Ishikawa (cell line): ENCODE data around the gene GSDMA.

Source experiments
- CEBPB ChIP-seq: IDR thresholded peaks from 2 replicates; pipeline ENCODE4 v1.6.1; 2012
- CREB1 ChIP-seq: IDR thresholded peaks from 2 replicates; pipeline ENCODE4 v1.6.1; 2012; ENCODE audit warnings: low read depth
- EGR1 ChIP-seq: IDR thresholded peaks from 2 replicates; pipeline ENCODE4 v1.6.1; 2012
- EP300 ChIP-seq: IDR thresholded peaks from 2 replicates; pipeline ENCODE4 v1.6.1; 2012; ENCODE audit warnings: borderline replicate concordance
- FOXM1 ChIP-seq: IDR thresholded peaks from 2 replicates; pipeline ENCODE4 v1.6.1; 2012; ENCODE audit warnings: low read depth, borderline replicate concordance
- NFIC ChIP-seq: IDR thresholded peaks from 2 replicates; pipeline ENCODE4 v1.6.1; 2012
- RAD21 ChIP-seq: IDR thresholded peaks from 2 replicates; pipeline ENCODE4 v1.6.1; 2012; ENCODE audit warnings: low read depth
- TAF1 ChIP-seq: IDR thresholded peaks from 2 replicates; pipeline ENCODE4 v1.6.1; 2012; ENCODE audit warnings: low read depth, mild to moderate bottlenecking
- TCF12 ChIP-seq: IDR thresholded peaks from 2 replicates; pipeline ENCODE4 v1.6.1; 2012; ENCODE audit warnings: low read depth
- TEAD4 ChIP-seq: IDR thresholded peaks from 2 replicates; pipeline ENCODE4 v1.6.1; 2012
- USF1 ChIP-seq: IDR thresholded peaks from 2 replicates; pipeline ENCODE4 v1.6.1; 2012
- YY1 ChIP-seq: IDR thresholded peaks from 2 replicates; pipeline ENCODE4 v1.6.1; 2012; ENCODE audit warnings: low read depth
- ZBTB7A ChIP-seq: IDR thresholded peaks from 2 replicates; pipeline ENCODE4 v1.6.1; 2012; ENCODE audit warnings: low read depth
- TF ChIP-seq, protein P1 (sequence below): IDR thresholded peaks from 2 replicates; pipeline ENCODE4 v1.6.1; 2012; ENCODE audit warnings: low read depth, mild to moderate bottlenecking
- TF ChIP-seq, protein P2 (sequence below): IDR thresholded peaks from 2 replicates; pipeline ENCODE4 v1.6.1; 2012

Gene GSDMA

DNA sequence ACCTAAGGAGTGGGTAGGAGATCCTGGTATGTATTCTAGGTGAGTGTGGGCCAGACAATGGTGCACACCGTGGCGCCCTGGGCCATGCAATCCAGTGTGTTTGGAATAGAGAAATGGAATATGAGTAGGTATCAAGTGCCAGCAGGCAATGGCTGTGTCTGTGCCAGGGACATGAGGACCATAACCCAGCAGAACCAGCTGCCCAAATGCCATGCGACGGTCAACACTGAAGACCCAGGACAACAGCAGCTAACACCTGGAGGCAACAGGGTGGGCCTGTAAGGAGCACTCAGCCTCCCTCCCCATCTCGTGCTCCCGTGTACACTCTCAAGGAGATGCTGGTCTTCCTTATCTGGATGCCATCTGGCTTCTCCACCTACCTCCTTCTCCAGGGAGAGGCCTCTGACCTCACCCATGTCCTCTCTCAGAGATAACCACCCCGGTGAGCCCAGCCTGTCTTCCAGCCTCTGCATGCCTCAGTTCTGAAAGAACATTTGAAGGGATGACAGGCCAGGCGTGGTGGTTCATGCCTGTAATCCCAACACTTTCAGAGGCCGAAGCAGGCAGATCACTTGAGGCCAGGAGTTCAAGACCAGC lies 43.6 kb upstream of the GSDMA start:
- TF ChIP-seq CEBPB: no peak
- no peak for TF ChIP-seq RAD21
- no peak for TF ChIP-seq CREB1
- no peak for TF ChIP-seq NFIC
- TF ChIP-seq USF1: no peak
- TF ChIP-seq, protein P1, sequence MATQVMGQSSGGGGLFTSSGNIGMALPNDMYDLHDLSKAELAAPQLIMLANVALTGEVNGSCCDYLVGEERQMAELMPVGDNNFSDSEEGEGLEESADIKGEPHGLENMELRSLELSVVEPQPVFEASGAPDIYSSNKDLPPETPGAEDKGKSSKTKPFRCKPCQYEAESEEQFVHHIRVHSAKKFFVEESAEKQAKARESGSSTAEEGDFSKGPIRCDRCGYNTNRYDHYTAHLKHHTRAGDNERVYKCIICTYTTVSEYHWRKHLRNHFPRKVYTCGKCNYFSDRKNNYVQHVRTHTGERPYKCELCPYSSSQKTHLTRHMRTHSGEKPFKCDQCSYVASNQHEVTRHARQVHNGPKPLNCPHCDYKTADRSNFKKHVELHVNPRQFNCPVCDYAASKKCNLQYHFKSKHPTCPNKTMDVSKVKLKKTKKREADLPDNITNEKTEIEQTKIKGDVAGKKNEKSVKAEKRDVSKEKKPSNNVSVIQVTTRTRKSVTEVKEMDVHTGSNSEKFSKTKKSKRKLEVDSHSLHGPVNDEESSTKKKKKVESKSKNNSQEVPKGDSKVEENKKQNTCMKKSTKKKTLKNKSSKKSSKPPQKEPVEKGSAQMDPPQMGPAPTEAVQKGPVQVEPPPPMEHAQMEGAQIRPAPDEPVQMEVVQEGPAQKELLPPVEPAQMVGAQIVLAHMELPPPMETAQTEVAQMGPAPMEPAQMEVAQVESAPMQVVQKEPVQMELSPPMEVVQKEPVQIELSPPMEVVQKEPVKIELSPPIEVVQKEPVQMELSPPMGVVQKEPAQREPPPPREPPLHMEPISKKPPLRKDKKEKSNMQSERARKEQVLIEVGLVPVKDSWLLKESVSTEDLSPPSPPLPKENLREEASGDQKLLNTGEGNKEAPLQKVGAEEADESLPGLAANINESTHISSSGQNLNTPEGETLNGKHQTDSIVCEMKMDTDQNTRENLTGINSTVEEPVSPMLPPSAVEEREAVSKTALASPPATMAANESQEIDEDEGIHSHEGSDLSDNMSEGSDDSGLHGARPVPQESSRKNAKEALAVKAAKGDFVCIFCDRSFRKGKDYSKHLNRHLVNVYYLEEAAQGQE: no peak
- TF ChIP-seq EGR1: no peak
- TF ChIP-seq YY1: no peak
- no peak for TF ChIP-seq EP300
- no peak for TF ChIP-seq ZBTB7A
- no peak for TF ChIP-seq TCF12
- no peak for TF ChIP-seq TAF1
- no peak for TF ChIP-seq TEAD4
- TF ChIP-seq, protein P2, sequence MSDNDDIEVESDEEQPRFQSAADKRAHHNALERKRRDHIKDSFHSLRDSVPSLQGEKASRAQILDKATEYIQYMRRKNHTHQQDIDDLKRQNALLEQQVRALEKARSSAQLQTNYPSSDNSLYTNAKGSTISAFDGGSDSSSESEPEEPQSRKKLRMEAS: no peak
- no peak for TF ChIP-seq FOXM1

- no peak for TF ChIP-seq CREB1
- no peak for TF ChIP-seq CEBPB
- TF ChIP-seq USF1: no peak
- TF ChIP-seq, protein P1: no peak
- TF ChIP-seq RAD21: no peak
- no peak for TF ChIP-seq TCF12
- TF ChIP-seq, protein P2: no peak
- TF ChIP-seq EGR1: no peak
- TF ChIP-seq NFIC: no peak
- no peak for TF ChIP-seq ZBTB7A
Measured at GRCh38 chr17:39920218-39921210, 42.3 kb upstream of the GSDMA start.

- TF ChIP-seq TEAD4: no peak
- TF ChIP-seq, protein P2: no peak
- TF ChIP-seq YY1: no peak
- TF ChIP-seq, protein P1: no peak
- no peak for TF ChIP-seq TAF1
- no peak for TF ChIP-seq EGR1
- no peak for TF ChIP-seq CEBPB
- TF ChIP-seq ZBTB7A: no peak
- TF ChIP-seq EP300: no peak
- TF ChIP-seq NFIC: no peak
- TF ChIP-seq USF1: no peak
- no peak for TF ChIP-seq FOXM1
- no peak for TF ChIP-seq TCF12
- no peak for TF ChIP-seq CREB1
Measured at GRCh38 chr17:39921323-39921722, 41.5 kb upstream of the GSDMA start.
